Measurements from ENCODE around the gene OGFRL1.

OGFRL1 gene

DNA sequence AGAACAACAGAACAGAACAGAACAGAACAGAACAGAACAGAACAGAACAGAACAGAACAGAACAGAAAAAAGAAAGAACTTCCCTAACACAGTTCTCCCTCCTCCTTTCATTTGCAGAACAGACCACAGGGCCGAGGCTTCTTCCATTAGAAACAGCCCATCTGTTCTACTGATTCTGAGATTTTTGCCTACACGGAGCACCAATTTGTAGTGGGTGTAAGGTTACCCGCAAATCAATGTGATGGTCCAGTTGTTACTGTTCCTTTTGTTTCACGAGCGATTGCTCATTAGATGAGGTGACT lies 734 bp upstream of the OGFRL1 start:
- FAIRE-seq: no peak

DNA sequence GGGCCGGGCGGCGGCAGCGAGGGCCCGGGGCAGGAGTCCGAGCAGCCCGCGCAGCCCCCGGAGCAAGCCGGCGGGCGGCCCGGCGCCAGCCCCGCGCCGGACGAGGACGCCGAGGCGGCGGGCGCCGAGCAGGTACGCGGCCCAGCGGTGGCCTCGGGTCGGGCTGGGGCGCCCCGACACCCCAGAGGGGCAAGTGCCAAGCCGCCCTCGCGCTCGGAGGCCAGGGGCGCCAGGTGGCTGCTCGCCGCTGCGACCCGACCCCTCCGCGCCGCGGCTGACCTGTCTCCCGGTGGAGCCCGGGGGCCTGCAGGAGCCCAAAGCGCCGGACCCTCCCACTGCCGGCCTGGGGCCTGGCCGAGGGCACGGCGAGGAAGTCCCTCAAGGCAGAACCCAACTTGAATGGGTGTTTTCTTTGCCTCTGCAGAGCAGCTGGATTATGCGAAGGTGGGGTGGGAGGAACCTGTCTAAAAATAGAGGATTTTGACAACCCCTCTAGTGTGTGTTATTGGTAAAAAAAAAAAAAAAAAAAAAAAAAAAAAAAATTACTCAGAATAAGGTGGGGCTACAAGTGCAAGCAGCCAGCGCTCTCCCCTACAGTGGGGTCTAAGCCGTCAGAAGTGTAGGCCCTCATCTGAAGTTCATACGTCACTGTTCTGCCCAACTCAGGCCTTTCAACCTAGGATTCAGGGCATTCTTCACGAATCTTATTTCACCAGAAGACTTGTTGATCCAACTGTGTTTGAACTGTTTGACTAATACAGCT lies 609 bp downstream of the OGFRL1 start:
- no peak for FAIRE-seq

- no peak for FAIRE-seq
Observed at GRCh38 chr6:71289802-71290175, 1.2 kb downstream of the OGFRL1 start.

DNA sequence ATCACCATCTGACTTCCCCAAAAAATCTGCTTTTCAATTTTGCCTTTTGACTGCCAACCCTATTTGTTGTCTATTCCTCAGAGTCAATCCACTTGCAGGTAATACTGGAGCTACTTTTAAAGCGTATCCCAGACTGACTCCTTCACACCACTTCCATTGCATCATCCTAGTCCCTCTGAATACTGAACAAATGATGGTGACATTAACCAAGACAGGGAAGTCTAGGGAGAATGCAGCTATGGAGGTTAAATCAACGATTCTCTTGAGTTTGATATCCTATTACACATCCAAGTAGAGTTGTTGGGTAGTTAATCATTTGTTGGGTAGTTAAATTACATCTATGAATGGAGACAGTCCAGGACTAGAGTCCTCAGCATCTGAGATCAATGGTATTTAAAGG lies 2.0 kb downstream of the OGFRL1 start:
- no peak for FAIRE-seq

DNA sequence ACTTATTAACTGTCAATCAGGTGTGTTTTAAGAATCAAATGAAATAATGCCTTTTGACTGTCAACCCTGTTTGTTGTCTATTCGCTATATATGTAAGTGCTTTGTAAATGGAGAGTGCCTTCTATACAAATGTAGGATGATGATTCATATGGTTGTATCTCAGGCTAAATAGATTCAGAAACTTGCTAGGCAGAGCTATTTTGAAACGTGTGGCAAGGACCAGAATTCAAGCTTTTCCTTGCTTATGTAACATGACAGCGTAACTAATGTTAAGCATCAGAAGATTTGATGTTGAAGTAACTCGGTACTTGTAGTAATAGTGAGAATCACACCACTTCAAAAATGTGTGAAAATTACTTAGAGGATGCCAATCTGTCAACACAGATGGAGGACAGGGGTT lies 3.4 kb downstream of the OGFRL1 start:
- no peak for FAIRE-seq

- no peak for FAIRE-seq
Observed at GRCh38 chr6:71294121-71294523, 5.5 kb downstream of the OGFRL1 start.

DNA sequence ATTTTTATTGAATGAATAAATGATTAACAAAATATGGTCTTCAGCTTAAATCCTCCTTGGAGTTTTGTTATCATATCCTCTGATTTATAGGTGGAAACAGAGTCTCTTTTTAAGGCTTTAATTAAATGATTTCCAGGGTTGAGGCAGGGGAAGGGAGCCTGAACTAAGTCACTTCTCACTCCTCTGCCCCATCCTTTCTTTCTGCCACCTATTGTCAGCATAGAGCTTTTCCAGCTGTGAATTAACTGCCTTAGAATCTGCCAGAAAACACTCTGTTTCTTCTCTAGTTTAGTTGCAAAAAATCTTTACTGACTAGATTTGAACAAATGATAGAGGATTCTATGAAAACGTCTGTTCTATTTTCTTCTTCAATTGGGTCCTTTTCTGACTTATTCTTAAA lies 9.8 kb downstream of the OGFRL1 start:
- no peak for FAIRE-seq

DNA sequence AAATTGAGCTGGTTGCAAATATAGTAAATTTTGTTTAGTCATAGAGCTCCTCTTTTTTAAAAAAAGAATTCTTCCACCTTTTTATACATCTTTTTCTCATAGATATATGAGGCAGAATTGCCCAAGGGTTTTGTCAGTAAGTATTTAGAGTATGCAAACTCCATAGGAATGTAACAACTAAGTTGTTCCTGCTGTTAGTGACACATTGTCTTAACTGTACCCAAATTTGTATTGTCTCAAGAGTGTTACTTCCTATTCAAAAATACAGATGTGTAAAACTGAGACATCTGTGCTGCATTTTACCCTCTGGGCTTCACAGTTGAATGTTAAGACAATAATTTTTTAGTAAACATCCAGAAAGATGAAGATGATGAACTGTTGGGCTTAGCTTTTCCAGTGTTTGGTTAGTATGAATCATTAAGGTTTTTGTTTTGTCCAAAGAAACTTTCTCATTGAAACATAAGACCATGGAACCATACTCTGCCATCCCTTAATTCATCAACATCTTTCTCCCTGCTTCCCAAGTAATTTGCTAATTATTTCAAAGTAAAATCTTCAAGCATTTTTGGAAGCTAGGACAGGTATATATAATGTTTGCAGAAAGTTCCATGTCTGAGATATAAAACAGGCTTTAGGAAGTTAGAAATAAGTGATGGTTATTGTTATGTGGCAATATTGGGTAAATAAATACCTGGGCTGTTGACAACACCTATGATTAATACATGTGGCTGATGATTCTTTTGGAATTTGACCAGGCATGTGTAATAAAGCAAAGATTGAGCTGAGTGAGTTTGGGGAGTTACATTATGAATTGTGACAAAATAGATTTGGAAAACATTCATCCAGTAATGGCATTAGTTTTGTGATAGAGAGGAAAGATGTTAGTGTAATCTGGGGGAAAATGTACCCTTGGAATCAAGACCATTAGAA lies 11.2 kb downstream of the OGFRL1 start:
- no peak for FAIRE-seq

- FAIRE-seq: no peak
Observed at GRCh38 chr6:71300561-71301168, 12.1 kb downstream of the OGFRL1 start.

GRCh38 chr6:71301546-71301945 lies 12.9 kb downstream of the OGFRL1 start:
- FAIRE-seq: no peak

DNA sequence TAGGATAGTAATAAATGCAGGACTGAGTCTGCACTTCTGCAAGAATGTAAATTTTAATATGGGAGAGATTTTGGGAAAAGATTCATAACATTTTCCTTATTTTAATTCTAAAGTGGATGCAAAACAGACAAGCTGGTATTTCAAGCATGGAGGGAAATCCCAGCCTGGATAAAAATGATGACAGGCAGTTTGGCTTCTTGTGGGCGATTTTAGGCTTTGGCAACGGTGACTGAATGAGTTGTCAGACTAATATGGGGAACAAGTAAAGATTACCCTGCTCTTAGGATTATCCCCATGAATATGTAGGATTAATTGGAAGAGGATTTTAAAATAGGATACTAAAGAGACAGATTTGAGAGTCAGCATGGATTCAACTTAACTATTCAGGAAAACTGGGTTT lies 21.0 kb downstream of the OGFRL1 start:
- FAIRE-seq: no peak

DNA sequence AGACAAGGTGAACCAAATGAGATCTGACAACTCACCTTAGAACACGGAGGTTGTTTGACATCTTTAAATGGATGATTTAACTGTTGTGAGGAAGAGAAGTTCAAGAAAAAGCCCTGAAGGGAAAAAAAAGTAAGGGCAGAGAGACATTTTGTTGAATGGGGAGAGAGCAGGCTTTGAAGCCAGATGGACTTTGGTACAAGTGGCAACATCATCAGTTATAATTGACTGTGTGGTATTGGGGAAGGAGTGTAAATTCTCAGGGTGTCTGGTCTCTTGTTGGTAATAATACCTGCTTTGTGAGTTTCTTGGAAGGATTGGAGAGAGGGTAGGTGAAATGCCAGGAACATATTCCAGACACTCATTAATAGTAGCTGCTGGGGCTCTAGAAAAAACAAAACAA lies 21.6 kb downstream of the OGFRL1 start:
- FAIRE-seq: no peak

- FAIRE-seq: no peak
Observed at GRCh38 chr6:71312089-71312488, 23.5 kb downstream of the OGFRL1 start.

- FAIRE-seq: no peak
Observed at GRCh38 chr6:71317441-71317840, 28.8 kb downstream of the OGFRL1 start.

DNA sequence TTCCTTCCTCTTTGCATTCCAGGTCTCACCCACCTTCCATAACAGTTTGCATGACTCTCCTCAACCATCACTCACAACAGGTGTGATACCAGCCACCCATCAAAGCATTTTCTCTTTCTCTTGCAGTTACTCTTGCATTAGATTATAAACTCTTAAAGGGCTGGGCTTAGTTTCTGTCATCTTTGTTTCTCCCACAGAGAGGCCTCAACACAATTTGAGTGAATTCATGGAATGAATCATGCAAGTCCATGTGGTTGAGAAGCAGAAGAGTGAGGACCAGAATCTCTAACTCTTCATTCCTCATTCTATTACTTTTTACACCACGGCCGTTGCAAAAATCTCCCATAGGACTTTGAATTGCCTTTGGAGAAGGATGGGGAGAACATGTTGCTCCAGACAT lies 31.4 kb downstream of the OGFRL1 start:
- FAIRE-seq: no peak

DNA sequence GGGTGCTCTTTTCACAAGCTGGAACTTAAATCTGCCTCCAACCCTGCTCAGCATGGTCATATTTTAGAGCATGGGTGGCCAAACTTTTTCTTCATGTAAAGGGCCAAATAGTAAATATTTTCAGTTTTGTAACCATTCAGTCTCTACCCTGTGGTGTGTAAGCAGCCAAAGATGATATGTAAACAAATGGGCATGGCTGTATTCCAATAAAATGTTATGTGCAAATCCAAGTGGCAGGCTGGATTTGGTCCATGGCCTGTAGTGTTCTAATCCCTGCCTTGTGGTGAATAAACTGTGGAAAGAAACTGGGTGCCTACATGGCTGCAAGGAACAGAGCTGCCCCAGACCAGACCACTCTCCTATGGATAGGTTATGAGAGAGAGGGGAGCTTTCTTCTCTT lies 32.7 kb downstream of the OGFRL1 start:
- FAIRE-seq: no peak

GRCh38 chr6:71324194-71324785 lies 35.7 kb downstream of the OGFRL1 start:
- no peak for FAIRE-seq

DNA sequence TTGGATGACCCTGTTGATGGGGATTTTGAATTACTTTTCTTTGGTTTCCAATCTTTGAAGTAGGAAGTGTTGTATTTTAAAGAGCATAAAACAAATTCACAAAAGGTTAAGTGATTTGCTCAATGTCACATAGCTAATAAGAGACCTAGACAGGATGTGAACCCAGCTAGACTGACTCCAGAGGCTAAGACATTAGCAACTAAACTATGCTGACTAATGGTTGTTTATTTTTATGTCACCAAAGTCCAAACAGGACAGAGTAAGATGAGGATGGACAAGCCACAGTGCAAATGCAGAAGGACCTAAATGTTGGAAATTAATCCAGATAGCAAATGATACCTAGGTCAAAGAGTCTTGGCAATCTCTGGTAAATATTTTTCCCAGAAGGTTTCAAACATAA lies 38.0 kb downstream of the OGFRL1 start:
- no peak for FAIRE-seq

GRCh38 chr6:71330501-71330900 lies 41.9 kb downstream of the OGFRL1 start:
- no peak for FAIRE-seq

DNA sequence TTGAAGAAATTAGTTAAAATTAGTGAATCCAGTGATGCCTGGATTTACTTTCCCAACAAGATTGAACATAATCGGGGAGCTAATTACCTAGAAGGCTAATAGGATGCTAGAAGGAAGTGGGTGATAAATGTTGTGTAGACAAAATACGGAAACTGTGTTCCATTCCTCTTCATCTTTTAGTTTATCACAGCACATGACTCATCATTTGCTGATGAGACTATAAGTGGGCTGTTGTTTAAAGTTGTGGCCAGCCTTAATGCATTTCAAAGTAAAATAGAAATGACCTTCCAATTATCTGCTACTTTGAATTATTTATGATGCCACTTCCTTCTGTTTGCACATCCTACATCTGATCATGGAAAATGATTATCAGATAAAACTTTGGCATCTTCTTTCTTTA lies 43.4 kb downstream of the OGFRL1 start:
- no peak for FAIRE-seq

DNA sequence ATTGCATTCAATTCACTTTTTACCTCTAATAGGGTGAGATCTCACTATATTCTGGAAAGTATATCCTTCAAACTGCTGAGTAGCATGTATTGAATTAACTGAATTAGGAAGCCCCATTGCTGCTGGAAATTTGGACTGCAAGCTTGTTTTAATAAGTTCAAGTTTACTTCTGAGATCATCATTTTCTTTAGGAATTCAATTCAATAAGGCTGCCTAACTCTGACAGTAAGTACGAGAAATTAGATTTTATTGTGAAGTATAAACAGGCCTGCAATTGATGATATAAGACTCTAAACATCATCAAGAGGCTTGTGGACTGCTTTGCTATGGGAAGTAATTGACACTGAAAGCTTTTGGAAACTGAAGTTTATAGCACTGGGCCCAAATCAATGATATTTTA lies 44.4 kb downstream of the OGFRL1 start:
- no peak for FAIRE-seq

- FAIRE-seq: no peak
Observed at GRCh38 chr6:71333697-71334096, 45.1 kb downstream of the OGFRL1 start.

DNA sequence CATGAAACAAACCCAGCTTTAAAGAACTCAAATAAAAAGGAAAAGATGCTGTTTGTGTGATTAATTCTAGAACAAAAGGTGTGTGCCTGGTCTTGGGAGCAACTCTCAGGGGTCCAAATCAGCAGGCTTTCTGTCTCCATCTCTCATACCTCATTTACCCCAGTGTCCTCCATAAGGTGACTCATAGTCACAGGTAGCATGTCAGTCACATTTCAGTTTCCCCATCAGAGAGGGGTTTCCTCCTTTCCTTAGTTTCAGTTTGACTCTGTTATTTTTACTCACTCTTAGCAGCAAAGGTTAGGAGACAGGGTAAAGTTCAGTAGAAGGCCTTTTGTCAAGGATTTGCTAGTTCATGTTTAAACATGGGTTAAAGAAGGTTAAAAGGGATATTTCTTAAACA lies 46.2 kb downstream of the OGFRL1 start:
- no peak for FAIRE-seq

DNA sequence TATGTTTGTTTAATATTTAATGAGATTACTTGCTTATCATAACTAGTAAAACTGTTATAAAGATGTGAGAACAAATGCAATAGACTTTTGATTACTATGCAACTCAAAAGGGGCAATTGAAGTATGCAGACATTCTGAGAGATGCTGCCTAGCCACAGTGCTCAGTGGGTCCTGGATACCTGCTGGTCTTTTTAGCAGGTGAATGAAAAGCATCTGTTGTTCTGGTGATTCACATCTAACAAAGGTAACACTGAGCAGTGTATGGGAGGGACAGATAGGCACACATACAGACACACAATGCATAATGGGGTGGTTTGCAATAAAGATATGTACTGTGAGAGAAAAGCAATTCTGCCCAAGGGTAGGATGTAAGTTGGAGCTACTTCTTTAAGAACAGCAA lies 46.9 kb downstream of the OGFRL1 start:
- no peak for FAIRE-seq
